ENCODE results near the gene SETD2. TPM values are rescaled to one million over a fixed set of nuclear protein-coding genes. Genes with fewer than 3 reads are reported as not detected.

The SETD2 gene
- total RNA-seq, 4 donors from 2014 or later = 54.3 to 113 (median 67.9) TPM

- 76% methylated on average over 12 of the region's 12 CpGs; no CpG with 5 or more reads in 1 of the 2 donors for WGBS, 2 donors (ENCODE audit: low coverage in 1 of 2)
- H3K4me3 ChIP-seq = no peak overlapping the region
- TF ChIP-seq, protein P1, sequence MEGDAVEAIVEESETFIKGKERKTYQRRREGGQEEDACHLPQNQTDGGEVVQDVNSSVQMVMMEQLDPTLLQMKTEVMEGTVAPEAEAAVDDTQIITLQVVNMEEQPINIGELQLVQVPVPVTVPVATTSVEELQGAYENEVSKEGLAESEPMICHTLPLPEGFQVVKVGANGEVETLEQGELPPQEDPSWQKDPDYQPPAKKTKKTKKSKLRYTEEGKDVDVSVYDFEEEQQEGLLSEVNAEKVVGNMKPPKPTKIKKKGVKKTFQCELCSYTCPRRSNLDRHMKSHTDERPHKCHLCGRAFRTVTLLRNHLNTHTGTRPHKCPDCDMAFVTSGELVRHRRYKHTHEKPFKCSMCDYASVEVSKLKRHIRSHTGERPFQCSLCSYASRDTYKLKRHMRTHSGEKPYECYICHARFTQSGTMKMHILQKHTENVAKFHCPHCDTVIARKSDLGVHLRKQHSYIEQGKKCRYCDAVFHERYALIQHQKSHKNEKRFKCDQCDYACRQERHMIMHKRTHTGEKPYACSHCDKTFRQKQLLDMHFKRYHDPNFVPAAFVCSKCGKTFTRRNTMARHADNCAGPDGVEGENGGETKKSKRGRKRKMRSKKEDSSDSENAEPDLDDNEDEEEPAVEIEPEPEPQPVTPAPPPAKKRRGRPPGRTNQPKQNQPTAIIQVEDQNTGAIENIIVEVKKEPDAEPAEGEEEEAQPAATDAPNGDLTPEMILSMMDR (IDR thresholded peaks at IDR 0.05) = no peak
- TF ChIP-seq POLR2AphosphoS5 (IDR thresholded peaks at IDR 0.05) = no peak
- no peak for TF ChIP-seq EP300 (IDR thresholded peaks at IDR 0.05; ENCODE audit: low read depth)
- TF ChIP-seq POLR2A (IDR thresholded peaks at IDR 0.05) = no peak
- in situ Hi-C loops (cut with MboI; ENCODE audit: low pct_ligation_motif_present in 1 of 4, low pct_unique_long_range_greater_than_20kb in 1 of 4, low sequenced_read_pairs in 3 of 4) = loop anchor here in 1 of 4 donors (10.0 kb wide), 1 partner anchor 72 kb away; no protein-coding TSS in a partner anchor
- intact Hi-C loops (cut with DNase I; ENCODE audit: low total_unique reads) = loop anchor here (5.0 kb wide), 1 partner anchor 75 kb away; no protein-coding TSS in a partner anchor
- peaks cover 0 to 5% (median 0%) of the 10 kb centered on the region in 4 donors for H3K4me1 ChIP-seq
- DNase-seq = no peak
- no peak overlapping the region for H3K27ac ChIP-seq
- H3K36me3 ChIP-seq = peaks cover 0 to 12% (median 3%) of the 10 kb centered on the region in 4 donors
- no peaks in the 10 kb centered on the region for H3K9me3 ChIP-seq
- H3K27me3 ChIP-seq = no peaks in the 10 kb centered on the region
These were observed 167.0 kb downstream of the SETD2 start for GRCh38 chr3:46996689-46997452.

- in situ Hi-C loops (cut with MboI; ENCODE audit: low pct_ligation_motif_present in 1 of 4, low pct_unique_long_range_greater_than_20kb in 1 of 4, low sequenced_read_pairs in 3 of 4) = loop anchor here in 1 of 4 donors (10.0 kb wide), 1 partner anchor 71 kb away; no protein-coding TSS in a partner anchor
These were observed 167.9 kb downstream of the SETD2 start for GRCh38 chr3:46995901-46996562.

DNA sequence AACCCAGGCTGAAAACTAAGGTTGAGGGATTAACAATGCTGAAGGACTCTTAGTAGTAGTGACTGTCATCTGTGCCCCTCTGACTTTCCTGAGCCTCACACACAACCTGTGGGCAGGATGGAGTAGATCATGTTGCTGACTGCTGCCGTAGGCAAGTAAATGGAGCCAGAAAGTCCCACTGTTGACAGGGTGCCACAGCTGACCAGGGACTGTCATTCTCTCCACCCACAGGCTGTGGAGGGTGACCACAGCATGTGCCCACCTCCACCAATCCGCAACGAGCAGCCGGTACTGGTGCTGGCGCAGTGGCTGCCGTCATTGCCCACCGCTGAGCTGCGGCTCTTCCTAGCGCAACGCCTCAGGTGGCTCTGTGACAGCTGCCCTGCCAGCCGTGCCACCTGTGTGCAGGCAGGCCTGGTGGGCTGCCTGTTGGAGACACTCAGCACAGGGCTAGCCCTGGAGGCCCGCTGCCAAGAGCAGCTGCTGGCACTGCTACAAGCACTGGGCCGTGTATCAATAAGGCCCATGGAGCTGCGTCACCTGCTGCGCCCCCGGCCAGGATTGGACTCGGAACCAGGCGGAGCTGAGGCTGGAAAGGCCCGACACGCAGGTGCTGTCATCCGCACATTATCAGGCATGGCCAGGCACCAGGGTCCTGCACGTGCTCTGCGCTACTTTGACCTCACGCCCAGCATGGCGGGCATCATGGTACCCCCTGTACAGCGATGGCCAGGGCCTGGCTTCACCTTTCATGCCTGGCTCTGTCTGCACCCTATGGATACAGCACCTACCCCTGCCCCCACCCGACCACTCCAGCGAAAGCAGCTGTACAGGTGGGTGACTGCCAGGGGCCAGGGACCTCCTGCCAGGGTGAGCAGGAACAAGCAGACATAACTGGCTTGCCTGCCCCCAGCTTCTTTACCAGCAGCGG is 168.8 kb downstream of the SETD2 start:
- Histone ChIP-seq H3K36me3 (no peaks in the 10 kb centered on the region), H3K27ac (no peak overlapping the region), H3K9me3 (no peaks in the 10 kb centered on the region), H3K4me1 (peaks cover 0 to 5% (median 0%) of the 10 kb centered on the region in 4 donors), H3K4me3 (no peak overlapping the region), H3K27me3 (no peaks in the 10 kb centered on the region)
- no peak for TF ChIP-seq EP300 (IDR thresholded peaks at IDR 0.05; ENCODE audit: low read depth)
- TF ChIP-seq POLR2A (IDR thresholded peaks at IDR 0.05) = no peak
- no peak for TF ChIP-seq POLR2AphosphoS5 (IDR thresholded peaks at IDR 0.05)
- TF ChIP-seq, protein P1 (IDR thresholded peaks at IDR 0.05) = no peak
- in situ Hi-C loops (cut with MboI; ENCODE audit: low pct_ligation_motif_present in 1 of 4, low pct_unique_long_range_greater_than_20kb in 1 of 4, low sequenced_read_pairs in 3 of 4) (loop anchor here in 1 of 4 donors (10.0 kb wide), 1 partner anchor 70 kb away; no protein-coding TSS in a partner anchor), intact Hi-C loops (cut with DNase I; ENCODE audit: low total_unique reads) (loop anchor here (5.0 kb wide), 1 partner anchor 73 kb away; no protein-coding TSS in a partner anchor)
- DNase-seq = no peak
- 93 to 96% methylated on average over 3 to 18 of the region's 29 CpGs for WGBS, 2 donors (ENCODE audit: low coverage in 1 of 2)

More at GRCh38 chr3:46995901-46996562, 167.9 kb downstream of the SETD2 start:
- no peak for DNase-seq
- Histone ChIP-seq H3K4me1 (peaks cover 0 to 5% (median 0%) of the 10 kb centered on the region in 4 donors), H3K9me3 (no peaks in the 10 kb centered on the region), H3K27ac (no peak overlapping the region), H3K36me3 (peaks cover 0 to 8% (median under 1%) of the 10 kb centered on the region in 4 donors), H3K4me3 (no peak overlapping the region), H3K27me3 (no peaks in the 10 kb centered on the region)
- 94% methylated on average over 22 of the region's 22 CpGs; no CpG with 5 or more reads in 1 of the 2 donors for WGBS, 2 donors (ENCODE audit: low coverage in 1 of 2)
- TF ChIP-seq, protein P1 (IDR thresholded peaks at IDR 0.05) = no peak
- TF ChIP-seq POLR2A (IDR thresholded peaks at IDR 0.05) (no peak), EP300 (IDR thresholded peaks at IDR 0.05; ENCODE audit: low read depth) (no peak), POLR2AphosphoS5 (IDR thresholded peaks at IDR 0.05) (no peak)
- intact Hi-C loops (cut with DNase I; ENCODE audit: low total_unique reads) = loop anchor here (5.0 kb wide), 1 partner anchor 74 kb away; no protein-coding TSS in a partner anchor

All from transverse colon (tissue), 4 donors.